ENCODE data around the gene TTC13. TPM values are rescaled to one million over a fixed set of nuclear protein-coding genes. Genes with fewer than 3 reads are reported as not detected.

TTC13 gene
- total RNA-seq, 3 donors from 2014 or later: 20.5 to 26.6 (median 22.0) TPM

DNA sequence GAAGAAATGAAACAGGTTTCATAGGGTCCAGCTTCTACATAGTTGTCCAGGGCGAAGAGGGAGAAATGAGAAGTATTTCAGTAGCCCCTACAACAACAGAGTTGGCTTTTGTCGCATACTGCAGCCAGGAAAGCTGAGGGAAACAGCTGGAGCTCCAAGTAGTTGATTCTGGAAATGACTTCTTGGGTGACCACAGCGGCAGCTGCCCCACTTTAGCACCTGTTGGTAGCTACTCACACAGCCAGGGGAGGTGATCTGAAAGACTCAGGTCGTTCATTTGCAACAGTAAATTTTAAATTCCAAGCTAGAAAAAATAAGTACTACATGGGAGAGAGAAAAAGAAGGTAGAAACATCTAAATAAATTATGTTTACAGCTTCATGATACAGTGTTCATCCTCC is 2.3 kb downstream of the TTC13 start:
- intact Hi-C loops (cut with DNase I; ENCODE audit: low total_unique reads): no loop called here
- Histone ChIP-seq H3K27ac (no peak overlapping the region), H3K9me3 (no peaks in the 10 kb centered on the region), H3K4me3 (no peak overlapping the region), H3K36me3 (no peaks in the 10 kb centered on the region), H3K27me3 (no peaks in the 10 kb centered on the region), H3K4me1 (peaks cover 0 to 6% of the 10 kb centered on the region in 2 donors)
- TF ChIP-seq POLR2A (IDR thresholded peaks at IDR 0.05) (no peak), POLR2AphosphoS5 (IDR thresholded peaks at IDR 0.05) (no peak)
- TF ChIP-seq, protein P1, sequence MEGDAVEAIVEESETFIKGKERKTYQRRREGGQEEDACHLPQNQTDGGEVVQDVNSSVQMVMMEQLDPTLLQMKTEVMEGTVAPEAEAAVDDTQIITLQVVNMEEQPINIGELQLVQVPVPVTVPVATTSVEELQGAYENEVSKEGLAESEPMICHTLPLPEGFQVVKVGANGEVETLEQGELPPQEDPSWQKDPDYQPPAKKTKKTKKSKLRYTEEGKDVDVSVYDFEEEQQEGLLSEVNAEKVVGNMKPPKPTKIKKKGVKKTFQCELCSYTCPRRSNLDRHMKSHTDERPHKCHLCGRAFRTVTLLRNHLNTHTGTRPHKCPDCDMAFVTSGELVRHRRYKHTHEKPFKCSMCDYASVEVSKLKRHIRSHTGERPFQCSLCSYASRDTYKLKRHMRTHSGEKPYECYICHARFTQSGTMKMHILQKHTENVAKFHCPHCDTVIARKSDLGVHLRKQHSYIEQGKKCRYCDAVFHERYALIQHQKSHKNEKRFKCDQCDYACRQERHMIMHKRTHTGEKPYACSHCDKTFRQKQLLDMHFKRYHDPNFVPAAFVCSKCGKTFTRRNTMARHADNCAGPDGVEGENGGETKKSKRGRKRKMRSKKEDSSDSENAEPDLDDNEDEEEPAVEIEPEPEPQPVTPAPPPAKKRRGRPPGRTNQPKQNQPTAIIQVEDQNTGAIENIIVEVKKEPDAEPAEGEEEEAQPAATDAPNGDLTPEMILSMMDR (IDR thresholded peaks at IDR 0.05): no peak
- DNase-seq (ENCODE audit: low spot score in 2 of 2): no peak

DNA sequence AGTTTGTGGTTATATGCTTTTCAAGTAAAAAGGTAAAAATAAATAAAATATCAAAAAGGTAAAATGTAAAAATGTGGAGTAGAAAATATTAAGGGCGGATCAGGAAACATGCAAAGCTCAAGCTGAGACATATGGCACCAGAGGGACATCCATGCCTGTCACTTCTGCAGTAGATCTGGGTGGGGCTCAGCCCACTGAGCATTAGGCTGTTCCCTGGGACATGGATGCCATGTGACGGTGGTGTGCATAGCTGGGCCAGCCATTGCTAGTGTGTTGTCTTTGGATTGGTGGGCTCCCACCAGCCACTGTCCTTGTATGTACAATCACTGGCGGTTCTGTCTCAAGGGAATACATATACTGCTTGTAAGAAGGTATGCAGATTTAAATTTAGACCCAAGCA is 3.0 kb downstream of the TTC13 start:
- no peaks in the 10 kb centered on the region for H3K9me3 ChIP-seq
- DNase-seq (ENCODE audit: low spot score in 2 of 2): no peak
- no peak for TF ChIP-seq POLR2AphosphoS5 (IDR thresholded peaks at IDR 0.05)
- H3K4me1 ChIP-seq: peaks cover 0 to 6% of the 10 kb centered on the region in 2 donors
- no peaks in the 10 kb centered on the region for H3K27me3 ChIP-seq
- intact Hi-C loops (cut with DNase I; ENCODE audit: low total_unique reads): no loop called here
- H3K36me3 ChIP-seq: no peaks in the 10 kb centered on the region
- H3K27ac ChIP-seq: no peak overlapping the region
- H3K4me3 ChIP-seq: no peak overlapping the region

DNA sequence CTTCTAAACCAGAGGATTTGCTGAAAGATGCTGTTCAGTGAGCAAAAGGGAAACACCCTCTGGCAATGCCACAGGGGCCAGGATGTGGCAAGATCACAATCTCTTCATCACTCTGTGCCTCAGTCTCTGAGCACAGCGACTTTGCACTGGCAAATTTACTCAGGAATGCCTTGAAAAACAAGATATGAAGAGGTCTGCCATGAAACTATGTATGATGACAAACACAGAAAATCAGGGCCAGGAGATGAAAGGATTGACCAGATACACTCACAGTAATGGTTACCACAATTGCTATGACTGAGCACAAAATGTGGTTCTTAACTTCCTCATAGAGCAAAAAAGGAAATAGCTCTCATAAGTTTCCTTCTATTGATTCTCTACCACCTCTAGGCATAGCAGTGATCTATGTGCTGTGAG is 5.8 kb downstream of the TTC13 start:
- no peak for DNase-seq (ENCODE audit: low spot score in 2 of 2)
- Histone ChIP-seq H3K27ac (no peak overlapping the region), H3K4me3 (no peak overlapping the region), H3K4me1 (no peaks in the 10 kb centered on the region), H3K36me3 (no peaks in the 10 kb centered on the region), H3K9me3 (no peaks in the 10 kb centered on the region), H3K27me3 (no peaks in the 10 kb centered on the region)
- intact Hi-C loops (cut with DNase I; ENCODE audit: low total_unique reads): no loop called here
- no peak for TF ChIP-seq POLR2AphosphoS5 (IDR thresholded peaks at IDR 0.05)
- no peak for TF ChIP-seq POLR2A (IDR thresholded peaks at IDR 0.05)
- TF ChIP-seq, protein P1 (IDR thresholded peaks at IDR 0.05): no peak

DNA sequence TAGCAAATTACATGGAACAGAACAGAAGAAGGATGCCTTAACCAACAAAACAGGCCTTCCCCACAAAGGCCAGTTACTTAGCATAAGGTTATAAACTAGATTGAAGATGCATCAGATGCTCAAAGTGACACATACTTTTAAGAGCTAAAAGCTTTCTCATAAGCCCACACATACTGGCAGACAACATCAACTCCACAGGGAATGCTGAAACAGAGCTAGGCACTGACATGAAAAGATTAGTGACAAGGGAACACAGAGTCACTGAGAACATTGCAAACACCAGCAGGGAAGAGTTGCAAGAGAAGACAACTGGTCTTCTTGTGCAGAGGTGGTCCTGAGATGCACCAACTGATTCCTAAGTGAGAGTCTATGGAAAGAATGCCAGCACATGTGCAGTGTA is 6.9 kb downstream of the TTC13 start:
- Histone ChIP-seq H3K27me3 (no peaks in the 10 kb centered on the region), H3K4me1 (no peaks in the 10 kb centered on the region), H3K4me3 (no peak overlapping the region), H3K27ac (no peak overlapping the region), H3K36me3 (no peaks in the 10 kb centered on the region), H3K9me3 (no peaks in the 10 kb centered on the region)
- intact Hi-C loops (cut with DNase I; ENCODE audit: low total_unique reads): no loop called here
- DNase-seq (ENCODE audit: low spot score in 2 of 2): no peak
- TF ChIP-seq POLR2A (IDR thresholded peaks at IDR 0.05) (no peak), POLR2AphosphoS5 (IDR thresholded peaks at IDR 0.05) (no peak)
- TF ChIP-seq, protein P1 (IDR thresholded peaks at IDR 0.05): no peak

DNA sequence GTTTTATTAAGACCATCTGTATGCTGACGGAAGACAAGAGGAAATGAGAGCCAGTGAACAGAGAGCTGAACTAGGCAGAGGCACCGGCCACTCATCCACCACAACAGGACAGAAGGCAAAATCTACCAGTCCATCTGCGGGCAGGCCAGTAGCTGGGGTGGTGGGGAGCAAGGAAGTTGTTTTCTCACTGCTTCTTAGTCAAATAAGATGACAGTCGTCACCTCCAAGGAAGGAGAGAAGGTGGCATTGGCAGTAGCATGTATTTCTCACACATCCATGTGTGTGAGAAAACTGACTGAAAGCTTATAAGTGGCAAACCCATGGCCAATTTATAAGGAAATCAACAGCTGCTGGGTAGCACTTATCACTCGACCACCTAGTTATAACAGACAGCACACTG is 8.2 kb downstream of the TTC13 start:
- TF ChIP-seq, protein P1 (IDR thresholded peaks at IDR 0.05): no peak
- TF ChIP-seq POLR2AphosphoS5 (IDR thresholded peaks at IDR 0.05) (no peak), POLR2A (IDR thresholded peaks at IDR 0.05) (no peak)
- no peaks in the 10 kb centered on the region for H3K36me3 ChIP-seq
- intact Hi-C loops (cut with DNase I; ENCODE audit: low total_unique reads): no loop called here

DNA sequence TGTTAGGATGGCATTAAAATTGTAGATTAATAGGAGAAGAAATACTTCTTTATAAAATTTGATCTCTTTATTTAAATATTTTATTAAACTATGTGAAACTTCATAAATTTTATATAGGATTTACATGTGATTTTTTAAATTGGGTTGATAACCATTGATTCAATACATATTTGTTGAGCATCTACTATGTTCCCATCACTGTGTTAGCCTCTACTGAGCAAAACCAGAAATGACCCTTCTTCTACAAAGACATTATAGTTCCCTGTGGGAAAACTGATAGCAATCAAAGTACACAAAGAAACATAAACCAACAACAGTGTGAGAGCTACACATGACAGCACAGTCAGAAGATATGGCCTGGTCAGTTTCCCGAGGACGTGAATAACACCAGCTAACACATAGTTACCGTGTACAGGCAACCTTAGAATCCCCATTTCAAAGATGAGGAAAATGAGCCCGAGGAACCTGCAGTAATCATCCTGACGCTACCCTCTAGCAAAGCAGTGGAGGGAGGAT is 12.2 kb downstream of the TTC13 start:
- no peak overlapping the region for H3K4me3 ChIP-seq
- no peaks in the 10 kb centered on the region for H3K36me3 ChIP-seq
- no peak overlapping the region for H3K27ac ChIP-seq
- no peaks in the 10 kb centered on the region for H3K9me3 ChIP-seq
- H3K27me3 ChIP-seq: no peaks in the 10 kb centered on the region
- TF ChIP-seq POLR2A (IDR thresholded peaks at IDR 0.05) (no peak), POLR2AphosphoS5 (IDR thresholded peaks at IDR 0.05) (no peak)
- TF ChIP-seq, protein P1 (IDR thresholded peaks at IDR 0.05): no peak
- intact Hi-C loops (cut with DNase I; ENCODE audit: low total_unique reads): no loop called here
- no peak for DNase-seq (ENCODE audit: low spot score in 2 of 2)
- no peaks in the 10 kb centered on the region for H3K4me1 ChIP-seq

More for the DNA sequence above, 8.2 kb downstream of the TTC13 start:
- no peak overlapping the region for H3K27ac ChIP-seq
- no peaks in the 10 kb centered on the region for H3K27me3 ChIP-seq
- no peaks in the 10 kb centered on the region for H3K4me1 ChIP-seq
- no peaks in the 10 kb centered on the region for H3K9me3 ChIP-seq
- no peak overlapping the region for H3K4me3 ChIP-seq
- no peak for DNase-seq (ENCODE audit: low spot score in 2 of 2)

All from breast epithelium (tissue), 4 donors.